HK-2 (cell line): ENCODE measurements around the gene S100A8.
A peak's percentile ranks its signal among the peaks of the same experiment; 100 is the strongest.
"Not testable (repeated sequence)": the region's sequence is repeated elsewhere in the genome, so short reads cannot be mapped to it uniquely, and the experiment has no call there.

Experiments
- DNase-seq: peaks from one replicate; pipeline ENCODE4 v3.0.0-alpha.2; 2018; ENCODE audit not compliant: unreplicated experiment

The S100A8 gene

DNA sequence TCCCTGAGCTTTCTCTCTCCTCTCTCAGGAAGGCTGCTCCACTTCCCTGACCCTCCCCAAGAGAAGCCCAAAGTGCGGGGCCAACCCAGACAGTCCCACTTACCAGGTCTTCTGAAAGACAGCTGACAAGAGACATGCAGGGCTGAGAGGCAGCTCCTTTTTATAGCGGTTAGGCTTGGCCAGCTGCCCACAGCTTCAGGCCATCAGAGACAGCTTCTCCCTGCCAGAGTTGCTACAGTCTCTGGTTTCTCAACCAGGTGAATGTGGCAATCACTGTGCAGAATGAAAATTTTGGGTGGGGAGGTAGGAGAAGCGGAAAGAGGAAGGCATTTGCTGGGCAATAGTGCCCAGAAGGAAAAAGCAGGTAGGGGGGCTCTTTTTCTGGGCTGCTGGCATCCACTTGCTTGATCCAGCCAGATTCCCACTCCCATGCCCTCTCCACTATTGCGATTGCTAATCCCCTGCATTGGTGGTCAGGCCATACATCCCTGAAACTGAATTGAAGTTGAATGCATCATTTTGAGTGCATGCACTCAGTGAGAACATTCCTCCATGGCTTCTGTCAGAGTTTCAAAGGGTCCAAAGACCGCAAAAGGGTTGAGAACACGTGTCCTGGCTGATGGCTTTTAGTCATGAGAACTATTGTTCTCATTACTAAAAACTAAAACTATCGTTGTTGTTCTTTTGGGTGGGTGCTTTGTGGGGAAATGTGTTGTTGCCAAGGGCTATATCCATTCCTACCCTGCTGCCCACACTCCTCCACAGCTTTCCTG, at the start of gene S100A8:
S100A8 (minus strand) TSS at position 136 of the 773 bp plus-strand sequence. CDS start 538 bp downstream, outside the sequence.
- DNase-seq = no peak

DNA sequence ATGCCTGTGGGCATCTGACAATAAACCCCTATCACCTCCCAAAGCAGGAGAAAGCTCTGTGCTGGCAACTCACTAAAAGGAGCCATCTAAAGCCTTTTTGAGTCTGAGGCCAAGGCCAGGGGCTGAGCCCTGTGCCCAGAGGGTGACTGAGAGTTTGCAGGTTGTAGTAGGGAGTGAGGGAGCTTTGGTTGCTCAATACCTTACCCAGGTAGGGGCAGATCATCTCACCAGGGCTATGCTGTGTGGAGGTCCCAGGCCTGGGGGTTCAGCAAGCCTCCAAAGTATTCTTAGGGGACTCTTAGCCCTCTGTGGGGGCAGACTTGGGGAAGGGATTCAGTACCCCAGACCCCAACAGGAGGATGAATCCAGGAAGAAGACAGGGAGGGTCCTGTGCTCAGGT, 48.4 kb upstream of the S100A8 start:
- DNase-seq = no peak

DNA sequence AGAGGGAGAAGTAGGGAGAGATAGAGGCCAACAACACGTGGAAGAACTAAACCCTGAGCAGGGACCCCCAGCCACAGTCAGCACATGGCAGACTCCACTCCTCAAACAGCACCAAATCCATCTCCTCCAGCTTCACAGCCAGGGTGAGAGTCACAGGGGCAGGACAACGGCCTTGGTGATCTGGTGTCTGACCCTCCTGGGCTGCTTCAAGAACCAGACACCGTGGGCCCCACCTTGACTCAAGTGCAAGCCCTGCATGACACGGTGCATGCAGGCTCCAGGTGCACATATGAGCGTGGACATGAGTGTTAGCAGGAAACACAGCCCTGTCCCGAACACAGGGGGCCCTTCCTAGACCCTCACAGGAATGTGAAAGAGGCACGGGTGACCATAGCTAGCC, 47.7 kb upstream of the S100A8 start:
- DNase-seq = no peak

DNA sequence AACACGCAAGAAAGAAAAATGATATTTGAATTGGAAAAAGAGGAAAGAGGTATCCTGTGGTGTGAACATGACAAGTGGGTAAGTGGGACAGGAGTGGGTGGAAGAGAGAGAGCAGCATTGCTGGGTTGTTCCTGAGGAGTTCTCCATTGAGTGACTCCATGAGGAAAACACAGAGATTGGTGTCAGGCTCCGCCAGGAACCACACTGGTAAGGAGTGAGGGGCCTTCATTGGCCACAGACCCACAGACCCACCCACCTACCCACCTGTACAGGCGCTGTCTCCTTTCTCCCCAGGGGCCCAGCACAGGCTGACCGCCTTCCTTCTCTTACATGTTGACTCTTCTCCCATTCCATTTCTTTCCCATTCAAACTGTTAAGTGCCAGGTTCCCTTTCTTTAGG, 46.4 kb upstream of the S100A8 start:
- DNase-seq = no peak

DNA sequence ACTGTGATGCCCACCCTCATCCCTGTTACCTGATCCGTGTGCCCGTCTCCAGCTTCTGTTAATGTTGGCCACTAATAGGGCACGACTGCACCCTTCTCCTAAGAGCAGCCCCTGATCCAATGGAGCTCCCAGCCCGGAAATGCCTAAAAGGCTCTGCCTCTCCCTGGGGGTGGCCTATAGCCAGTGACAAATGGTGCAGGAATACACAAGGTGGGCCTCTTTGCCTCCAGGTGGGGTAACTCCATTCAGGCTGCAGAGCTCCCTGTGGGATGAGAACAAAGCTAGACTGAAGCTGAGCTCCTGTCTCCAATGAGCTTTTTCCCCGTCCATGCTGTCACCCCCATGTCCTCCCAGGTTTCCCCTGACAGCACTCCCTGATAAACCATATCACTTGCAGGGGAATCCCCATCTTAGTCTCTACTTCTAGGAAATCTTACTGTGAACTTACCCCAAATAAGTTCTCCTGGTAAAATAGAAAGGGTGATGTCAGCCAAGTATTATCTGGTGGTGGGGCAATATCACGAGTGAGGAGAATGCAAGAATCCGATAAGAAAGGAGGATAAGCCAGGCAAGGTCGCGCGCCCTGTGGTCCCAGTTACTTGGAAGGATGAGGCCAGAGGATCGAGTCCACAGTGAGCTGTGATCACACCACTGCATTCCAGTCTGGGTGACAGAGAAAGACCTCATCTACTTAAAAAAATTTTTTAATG, 44.0 kb upstream of the S100A8 start:
- no peak for DNase-seq

DNA sequence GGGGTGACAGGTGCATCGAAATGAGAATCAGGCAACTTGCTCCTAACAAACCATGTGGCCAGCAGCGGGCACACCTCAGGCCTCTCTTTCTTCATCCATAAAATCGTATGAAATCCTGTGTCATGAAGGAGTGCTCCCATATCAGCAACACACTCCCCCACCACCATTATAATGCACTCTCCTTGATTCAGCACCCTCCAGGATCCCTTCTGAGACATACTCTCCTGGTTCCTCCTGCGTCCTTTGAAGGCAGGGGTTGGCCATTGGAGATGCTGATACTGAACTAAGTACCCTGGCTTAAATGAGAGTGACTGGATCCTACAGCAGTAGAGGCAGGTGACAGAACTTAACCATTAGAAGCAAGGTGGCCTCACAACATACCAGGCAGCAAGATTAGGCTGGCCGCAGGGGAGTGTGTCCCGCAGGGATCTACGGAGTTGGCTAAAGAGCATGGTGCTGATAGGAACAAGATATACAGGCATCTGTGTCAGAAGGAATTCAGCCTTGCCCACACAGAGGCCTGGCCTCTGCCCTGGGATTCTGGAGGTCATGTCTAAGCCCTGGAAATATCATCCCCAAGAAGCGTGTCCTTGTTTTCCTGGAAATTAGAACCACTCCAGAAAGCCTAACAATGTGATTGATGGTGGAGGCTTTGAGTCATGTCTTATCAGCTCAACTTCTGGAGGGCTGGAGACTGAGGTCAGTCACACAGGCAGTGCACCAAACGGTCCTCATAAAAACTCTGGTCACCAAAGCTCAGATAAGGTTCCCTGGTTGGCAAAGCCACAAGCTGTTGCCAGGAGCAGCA, 42.2 kb upstream of the S100A8 start:
- no peak for DNase-seq

DNA sequence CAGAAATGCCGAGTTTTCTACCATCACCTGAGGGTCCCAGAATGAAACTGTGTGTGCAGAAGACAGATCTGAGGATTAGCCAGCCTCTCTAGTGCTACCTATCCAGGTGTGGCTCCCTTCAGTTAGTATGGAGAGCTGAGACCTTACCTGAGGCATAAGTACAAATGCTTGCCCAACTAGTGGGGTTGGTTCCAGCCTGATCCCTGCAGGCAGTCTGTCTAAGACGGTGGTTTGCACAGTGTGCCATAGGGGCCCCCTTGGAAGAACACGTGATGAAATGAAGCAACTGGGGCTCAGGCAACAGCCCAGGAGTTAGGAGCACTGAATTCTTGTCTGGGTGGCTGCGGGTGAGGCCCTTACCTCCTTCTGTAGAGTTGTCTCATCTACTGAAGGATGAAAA, 41.1 kb upstream of the S100A8 start:
- no peak for DNase-seq

DNA sequence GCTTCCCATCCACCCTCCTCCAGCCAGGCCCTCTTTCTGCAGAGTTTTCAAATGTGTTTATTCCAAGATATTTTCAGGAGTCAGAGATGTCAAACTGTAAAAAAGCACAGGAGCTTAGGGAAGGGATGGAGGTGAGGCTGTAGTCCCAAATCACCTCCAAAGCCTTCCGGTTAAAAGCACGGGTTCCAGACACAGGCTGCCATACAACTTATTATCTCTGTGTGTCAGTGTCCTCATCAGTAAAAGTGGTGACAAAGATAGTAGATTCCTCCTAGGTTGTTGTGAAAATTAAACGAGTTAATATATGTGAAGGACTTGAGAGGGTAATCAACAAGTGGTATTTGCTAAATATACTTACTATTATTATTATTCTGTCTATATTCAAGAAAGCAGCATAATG, 40.6 kb upstream of the S100A8 start:
- DNase-seq = no peak

DNA sequence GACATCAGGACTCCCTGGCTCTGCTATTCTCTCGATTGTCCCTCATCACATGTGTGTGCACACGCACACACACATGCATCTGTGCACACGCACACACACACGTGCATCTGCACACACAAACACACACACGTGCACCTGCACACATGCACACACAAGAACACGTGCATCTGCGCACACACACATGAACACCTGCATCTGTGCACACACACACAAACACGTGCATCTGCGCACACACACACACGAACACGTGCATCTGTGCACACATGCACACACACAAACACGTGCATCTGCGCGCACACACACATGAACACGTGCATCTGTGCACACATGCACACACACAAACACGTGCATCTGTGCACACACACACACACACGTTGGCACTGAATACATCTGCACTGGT, 40.1 kb upstream of the S100A8 start:
- DNase-seq = no peak

DNA sequence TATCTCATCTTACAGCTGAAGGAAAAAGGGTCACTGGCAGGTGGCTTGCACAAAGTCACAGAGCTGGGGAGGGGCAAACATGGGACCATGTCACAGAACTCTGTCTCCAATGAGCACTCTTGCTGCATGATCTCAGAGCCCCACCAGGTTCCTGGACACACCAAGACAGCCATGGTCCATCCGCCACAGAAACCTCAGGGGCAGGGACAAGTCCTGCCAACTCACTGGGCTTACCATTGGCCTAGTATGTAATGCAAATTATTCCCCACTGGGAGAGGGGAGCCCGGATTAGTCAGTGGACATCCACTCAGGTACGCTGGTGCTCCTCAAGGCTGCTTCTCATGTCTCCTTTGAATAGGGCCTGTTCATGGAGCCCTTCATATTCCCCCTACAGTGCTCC, 39.7 kb upstream of the S100A8 start:
- no peak for DNase-seq

DNA sequence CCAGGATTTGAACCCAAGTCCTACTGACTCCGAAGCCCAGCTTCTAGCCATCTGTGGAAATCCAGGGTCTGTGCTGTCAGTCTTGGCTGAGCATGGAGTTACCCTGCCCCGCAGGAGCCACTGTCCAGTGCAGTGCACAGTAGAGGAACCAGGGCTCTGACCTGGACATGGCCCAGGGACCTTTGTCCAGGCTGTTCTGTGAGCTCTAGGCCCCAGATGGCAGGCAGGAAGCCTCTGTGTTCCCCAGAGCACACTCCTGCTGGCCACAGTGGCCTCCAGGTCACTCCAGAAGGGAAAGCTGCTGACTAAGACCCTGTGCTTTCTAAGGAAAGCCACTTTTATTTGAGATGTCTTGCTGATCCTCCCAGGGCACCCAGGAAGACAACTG, 39.3 kb upstream of the S100A8 start:
- no peak for DNase-seq

DNA sequence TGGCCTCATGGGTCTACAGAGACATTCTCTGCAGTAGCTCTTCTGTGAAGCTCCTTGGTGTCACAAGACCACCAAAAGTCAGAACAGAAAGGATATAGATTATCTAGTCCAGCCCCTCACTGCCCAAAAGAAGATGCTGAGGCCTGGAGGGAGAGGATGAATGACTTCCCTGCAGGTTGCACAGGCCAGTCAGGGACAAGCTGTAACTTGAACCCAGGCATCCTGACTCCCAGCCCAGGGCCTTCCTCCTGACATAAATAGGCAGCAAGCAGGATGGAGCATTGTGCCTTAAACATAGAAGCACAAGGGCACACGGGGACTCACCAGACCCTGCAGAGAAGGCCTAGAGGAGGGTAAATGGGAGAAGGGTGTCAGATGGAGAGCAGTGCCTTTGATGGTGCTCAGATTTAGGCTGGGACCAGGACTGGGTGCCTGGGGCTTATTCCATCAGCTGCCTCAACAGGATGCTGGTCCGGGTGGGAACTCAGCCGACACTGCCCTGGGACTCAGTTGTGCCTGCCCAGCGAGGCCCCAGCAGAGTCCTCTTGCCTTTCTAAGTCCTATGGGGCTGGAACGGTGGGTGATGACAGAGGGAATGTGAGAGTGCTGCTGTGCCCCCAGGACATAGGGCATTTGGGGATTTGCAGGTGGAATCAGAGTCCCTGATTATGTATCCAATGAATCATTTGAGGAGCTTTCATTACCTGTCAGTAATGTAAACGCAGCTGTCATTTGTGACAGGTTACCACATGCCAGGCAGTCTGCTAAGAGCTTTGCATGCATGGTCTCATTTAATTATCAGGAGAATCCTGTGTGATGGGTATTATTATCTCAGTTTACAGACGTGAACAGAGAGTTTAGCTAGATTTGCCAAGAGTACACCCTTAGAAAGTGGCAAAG, 38.6 kb upstream of the S100A8 start:
- no peak for DNase-seq

DNA sequence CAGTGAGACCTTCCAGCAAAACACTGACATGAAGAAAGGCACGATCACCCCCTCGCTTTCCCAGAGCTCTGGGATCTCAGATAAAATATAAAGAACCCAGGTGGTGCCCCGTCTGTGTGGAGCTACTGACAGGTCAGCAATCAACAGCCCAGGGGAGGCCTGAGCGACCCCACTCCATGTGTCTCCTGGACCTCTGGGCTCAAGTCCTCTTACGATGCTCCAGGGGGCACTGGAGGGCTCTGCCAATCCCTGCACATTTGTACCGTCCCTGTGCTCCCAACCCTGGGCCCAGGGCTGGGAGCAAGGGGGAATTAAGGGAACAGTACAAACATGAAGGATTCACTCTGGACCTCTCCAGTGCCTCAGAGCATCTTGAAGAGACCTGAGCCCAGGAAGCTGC, 37.9 kb upstream of the S100A8 start:
- DNase-seq = no peak

DNA sequence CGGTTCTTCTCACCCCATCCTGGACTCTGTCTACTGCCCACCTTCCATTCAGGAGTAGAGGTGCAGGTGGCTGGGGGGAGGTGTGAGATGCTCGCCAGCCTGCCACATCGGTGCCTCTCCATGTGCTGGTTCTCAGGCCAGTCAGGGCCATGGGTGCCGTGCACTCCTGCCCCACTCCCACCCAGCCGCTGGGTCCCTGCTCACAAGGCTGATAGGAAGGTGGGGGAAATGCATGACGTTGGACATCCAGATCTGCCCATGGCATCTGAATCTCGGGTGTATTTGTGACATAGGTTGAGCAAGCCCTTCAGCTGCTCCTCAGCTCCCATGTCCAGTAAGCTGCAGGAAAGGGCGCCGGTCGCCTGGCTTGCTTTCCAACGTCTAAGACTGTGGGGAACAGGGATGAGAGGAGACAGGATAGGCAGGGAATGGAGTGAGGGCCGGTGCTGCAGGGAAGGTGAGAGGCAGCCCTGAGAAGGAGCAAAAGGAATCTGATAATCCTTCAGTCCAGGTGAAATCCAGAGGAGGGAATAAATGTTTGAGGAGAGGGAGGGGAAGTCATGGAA, 37.3 kb upstream of the S100A8 start:
- DNase-seq = no peak

DNA sequence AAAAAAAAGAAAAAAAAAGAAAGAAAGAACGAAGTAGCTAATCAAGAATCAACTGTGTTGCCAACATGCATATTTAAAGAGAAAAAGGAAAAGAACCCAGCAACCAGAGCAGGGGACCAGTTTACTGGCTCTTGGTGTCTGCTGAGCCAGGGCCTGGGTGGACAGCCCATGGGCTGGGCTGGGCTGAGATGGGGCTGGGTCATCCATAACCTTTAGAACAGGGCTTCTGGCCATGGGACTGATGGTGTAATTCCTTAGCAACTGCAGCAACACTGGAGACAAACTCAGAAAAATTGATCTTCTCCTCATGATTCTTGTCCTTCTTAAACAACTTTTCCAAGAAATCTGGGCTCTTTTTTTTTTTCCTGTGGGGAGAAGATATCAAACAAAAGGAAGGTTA, 35.9 kb upstream of the S100A8 start:
- no peak for DNase-seq

DNA sequence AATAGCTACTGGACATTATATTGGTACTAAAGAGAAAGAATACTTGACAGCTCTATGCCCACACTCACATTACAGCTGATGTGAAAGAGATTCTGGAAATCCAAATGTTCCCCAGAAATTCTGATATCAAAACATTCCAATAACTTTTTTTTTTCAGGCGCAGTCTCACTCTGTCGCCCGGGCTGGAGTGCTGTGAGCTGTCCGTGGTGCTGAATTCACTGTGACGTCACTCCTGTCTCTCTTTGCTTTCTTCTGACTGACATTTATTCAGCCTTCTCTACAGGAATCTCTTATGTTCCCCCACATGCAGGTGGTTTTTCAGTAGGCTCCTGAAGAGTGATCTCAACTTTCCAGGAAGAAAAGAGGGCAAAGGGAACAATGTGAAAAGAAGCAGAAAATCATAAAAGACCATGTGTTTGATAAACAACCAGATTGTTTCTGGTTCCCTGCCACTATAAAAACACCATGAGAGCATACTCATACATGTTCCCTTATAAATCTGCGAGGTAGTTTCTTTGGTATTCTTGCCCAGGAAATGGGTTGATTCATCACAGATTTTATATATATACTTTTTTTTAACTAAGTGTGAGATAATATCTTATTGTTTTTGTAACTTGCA, 31.7 kb upstream of the S100A8 start:
- peak; percentile 69 for DNase-seq

DNA sequence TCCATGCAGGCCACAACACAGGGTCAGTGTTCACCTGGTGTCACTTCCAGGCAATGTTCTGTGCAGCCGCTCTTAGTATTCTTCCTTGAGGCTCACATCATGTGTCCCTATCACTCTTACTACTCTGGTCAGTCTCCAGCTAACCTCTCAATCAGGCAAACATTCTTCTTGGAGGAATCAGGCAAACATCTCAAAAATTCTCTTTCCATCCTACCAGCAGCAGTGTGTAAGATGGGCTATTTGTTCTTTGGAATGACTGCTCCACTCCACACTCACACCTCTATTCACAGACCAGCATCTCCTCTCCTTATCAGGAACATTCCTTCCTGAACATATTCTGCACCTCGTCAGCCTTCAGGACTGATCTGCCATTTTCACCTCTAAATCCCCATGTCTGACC, 29.4 kb upstream of the S100A8 start:
- DNase-seq = no peak

DNA sequence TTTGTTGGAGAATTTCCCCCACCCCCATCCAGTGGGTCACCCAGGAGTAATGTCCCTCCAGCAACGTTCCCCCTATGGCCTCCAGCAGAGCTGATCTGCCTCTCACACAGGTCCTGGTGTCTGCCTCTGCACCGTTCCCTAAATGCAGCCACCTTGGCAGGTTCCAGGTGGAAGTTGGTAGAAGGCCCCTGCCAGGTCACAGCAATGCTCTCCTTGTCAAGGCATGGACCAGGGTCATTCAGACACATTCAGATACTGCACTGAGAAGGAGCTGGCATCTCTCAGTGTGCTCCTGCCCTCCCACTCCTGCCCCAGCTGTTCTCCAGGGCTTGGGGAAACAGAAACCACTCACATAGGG, 28.5 kb upstream of the S100A8 start:
- DNase-seq = not testable (repeated sequence)

DNA sequence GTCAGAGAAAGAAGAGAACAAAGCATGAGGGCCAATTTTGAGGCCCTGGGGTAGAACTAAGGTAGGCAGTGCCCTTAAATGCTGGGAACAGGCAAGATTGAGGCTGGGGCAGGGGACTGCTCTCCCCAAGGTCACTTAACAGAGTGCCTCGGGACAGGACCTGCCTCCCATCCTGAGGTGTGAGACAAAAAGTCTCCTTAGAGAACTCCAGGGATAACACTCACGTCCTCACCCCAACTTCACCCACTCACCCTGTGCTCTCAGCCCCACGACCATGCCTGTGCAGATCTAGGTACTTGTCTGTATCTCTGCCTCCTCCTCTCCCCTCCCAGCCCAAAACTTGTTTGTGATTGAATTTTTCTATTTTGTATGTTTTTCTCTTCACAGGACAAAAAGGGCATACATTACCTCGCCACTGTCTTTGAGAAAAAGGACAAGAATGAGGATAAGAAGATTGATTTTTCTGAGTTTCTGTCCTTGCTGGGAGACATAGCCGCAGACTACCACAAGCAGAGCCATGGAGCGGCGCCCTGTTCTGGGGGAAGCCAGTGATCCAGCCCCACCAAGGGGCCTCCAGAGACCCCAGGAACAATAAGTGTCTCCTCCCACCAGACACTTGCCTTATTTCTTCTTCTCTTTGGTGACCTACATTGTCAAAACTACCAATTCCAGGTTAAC, 28.0 kb upstream of the S100A8 start:
- DNase-seq = not testable (repeated sequence)

DNA sequence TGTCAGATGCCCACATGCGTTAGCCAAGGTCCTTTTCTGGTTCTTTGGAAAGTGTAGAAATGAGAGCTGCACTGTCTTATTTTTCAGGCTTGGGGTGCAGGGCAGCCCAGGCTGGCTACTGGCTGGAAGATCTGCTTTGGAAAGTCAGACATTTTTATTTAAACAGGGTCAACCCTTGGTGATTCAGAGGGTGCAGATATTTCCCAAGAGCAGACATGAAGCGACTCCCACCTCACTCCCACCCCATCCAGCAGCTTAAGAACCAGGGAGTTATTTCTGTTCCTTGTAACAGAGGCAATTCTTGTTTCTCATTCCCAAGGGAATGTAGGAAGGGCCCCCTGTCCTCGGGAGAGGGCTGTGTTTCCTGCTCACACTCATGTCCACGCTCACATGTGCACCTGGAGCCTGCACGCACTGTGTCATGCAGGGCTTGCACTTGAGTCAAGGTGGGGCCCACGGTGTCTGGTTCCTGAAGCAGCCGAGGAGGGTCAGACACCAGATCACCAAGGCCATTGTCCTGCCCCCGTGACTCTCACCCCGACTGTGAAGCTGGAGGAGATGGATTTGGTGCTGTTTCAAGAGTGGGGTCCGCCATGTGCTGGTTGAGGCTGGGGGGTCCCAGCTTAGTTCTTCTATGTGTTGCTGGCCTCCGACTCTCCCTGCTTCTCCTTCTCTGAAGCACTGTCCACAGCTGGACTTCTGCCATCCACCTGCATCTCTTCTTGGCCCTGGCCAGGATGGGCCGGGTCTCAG, 26.4 kb upstream of the S100A8 start:
- DNase-seq = no peak
